ENCODE results near the gene SYCP2. TPM values are rescaled to one million over a fixed set of nuclear protein-coding genes. Genes with fewer than 3 reads are reported as not detected.

SYCP2 gene, protein sequence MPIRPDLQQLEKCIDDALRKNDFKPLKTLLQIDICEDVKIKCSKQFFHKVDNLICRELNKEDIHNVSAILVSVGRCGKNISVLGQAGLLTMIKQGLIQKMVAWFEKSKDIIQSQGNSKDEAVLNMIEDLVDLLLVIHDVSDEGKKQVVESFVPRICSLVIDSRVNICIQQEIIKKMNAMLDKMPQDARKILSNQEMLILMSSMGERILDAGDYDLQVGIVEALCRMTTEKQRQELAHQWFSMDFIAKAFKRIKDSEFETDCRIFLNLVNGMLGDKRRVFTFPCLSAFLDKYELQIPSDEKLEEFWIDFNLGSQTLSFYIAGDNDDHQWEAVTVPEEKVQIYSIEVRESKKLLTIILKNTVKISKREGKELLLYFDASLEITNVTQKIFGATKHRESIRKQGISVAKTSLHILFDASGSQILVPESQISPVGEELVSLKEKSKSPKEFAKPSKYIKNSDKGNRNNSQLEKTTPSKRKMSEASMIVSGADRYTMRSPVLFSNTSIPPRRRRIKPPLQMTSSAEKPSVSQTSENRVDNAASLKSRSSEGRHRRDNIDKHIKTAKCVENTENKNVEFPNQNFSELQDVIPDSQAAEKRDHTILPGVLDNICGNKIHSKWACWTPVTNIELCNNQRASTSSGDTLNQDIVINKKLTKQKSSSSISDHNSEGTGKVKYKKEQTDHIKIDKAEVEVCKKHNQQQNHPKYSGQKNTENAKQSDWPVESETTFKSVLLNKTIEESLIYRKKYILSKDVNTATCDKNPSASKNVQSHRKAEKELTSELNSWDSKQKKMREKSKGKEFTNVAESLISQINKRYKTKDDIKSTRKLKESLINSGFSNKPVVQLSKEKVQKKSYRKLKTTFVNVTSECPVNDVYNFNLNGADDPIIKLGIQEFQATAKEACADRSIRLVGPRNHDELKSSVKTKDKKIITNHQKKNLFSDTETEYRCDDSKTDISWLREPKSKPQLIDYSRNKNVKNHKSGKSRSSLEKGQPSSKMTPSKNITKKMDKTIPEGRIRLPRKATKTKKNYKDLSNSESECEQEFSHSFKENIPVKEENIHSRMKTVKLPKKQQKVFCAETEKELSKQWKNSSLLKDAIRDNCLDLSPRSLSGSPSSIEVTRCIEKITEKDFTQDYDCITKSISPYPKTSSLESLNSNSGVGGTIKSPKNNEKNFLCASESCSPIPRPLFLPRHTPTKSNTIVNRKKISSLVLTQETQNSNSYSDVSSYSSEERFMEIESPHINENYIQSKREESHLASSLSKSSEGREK (N-terminal part only)
- polyA plus RNA-seq (2012; rRNA removed), result 0.71 and 0.76 TPM in 2 replicates
- polyA plus RNA-seq (2012; cell fraction: cytosol; rRNA removed), result 0.31 and 0.57 TPM in 2 replicates
- polyA plus RNA-seq (2012; cell fraction: nucleus; rRNA removed), result 1.0 and 3.3 TPM in 2 replicates

DNA sequence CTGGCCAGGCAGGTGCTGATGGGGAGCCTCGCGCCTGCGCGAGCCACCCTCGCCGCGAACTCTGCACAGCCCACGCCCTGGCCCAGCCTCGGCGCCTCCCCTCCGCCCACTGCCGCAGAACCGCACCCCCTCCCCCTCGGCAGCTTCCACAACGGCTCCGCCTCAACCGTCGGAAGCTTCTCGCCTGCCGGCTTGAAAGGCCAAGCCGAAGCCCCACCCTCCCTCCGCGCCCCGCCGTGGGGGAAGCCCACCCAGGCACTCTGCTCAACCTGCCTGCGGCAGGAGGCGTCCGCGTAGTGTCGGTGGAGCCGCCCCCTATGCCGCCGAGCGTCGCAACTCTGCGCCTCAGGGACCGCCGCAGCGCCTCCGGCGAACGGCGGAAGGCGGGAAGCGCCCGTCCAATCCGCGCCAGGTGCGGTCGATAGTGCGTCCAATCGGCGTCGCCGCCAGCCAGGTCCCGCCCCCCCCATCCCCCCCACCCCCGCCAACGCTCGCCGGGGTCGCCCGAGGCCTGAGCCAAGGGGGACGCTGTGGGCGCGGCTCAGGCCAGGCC lies at the start of gene SYCP2:
Gene SYCP2, minus strand, starts transcription at position 342 of the 553 bp plus-strand sequence. CDS start 11,224 bp downstream, outside the sequence.
- ChIA-PET CTCF (interaction anchor here (0.8 to 9.8 kb wide), 18 partner anchors 8 to 331 kb away, joined by 3 to 95 read pairs (median 4); no protein-coding TSS in a partner anchor), POLR2A (no interaction called here)
- H3K36me3 ChIP-seq (replicated peaks in 1 of 2; ENCODE audit: control insufficient read depth in 1 of 2, insufficient read depth in 2 of 2, low read length in 1 of 2), result peaks cover 0 to 2% of the 10 kb centered on the region in 2 experiments
- peaks cover 8% of the 10 kb centered on the region for H3K79me2 ChIP-seq (ENCODE audit: insufficient read depth)
- WGBS (ENCODE audit: low lambda C conversion rate), result 39% methylated on average over 25 of the region's 65 CpGs
- H3K4me3 ChIP-seq (ENCODE audit: low read depth in 2 of 2, low read length in 1 of 2), result peak within 1 kb of the TSS; percentile 75
- H2AFZ ChIP-seq (ENCODE audit: low read depth), result peak within 1 kb of the TSS; percentile 96
- peaks cover 5 to 11% of the 10 kb centered on the region in 2 experiments; a peak in 3 of 4 replicates for H3K4me1 ChIP-seq (ENCODE audit: control insufficient read depth in 1 of 2, insufficient read depth in 2 of 2, low read depth in 1 of 2, low read length in 1 of 2)
- H3K9me2 ChIP-seq, result no peaks in the 10 kb centered on the region
- peaks cover 10% of the 10 kb centered on the region for H3F3A ChIP-seq (replicated peaks; ENCODE audit: insufficient read depth)
- H3K4me2 ChIP-seq, result peak within 1 kb of the TSS; percentile 96
- H4K20me1 ChIP-seq (ENCODE audit: insufficient read depth), result no peaks in the 10 kb centered on the region
- H3K27ac ChIP-seq (ENCODE audit: low read depth in 2 of 2, low read length in 1 of 2), result peak within 1 kb of the TSS; percentile 45 to 81
- peak; percentile 95 for DNase-seq
- peak within 1 kb of the TSS; percentile 69 for H3K9ac ChIP-seq
- H3K27me3 ChIP-seq (ENCODE audit: insufficient read depth), result no peaks in the 10 kb centered on the region
- H3K9me3 ChIP-seq, result no peaks in the 10 kb centered on the region
- TF ChIP-seq, protein P1, sequence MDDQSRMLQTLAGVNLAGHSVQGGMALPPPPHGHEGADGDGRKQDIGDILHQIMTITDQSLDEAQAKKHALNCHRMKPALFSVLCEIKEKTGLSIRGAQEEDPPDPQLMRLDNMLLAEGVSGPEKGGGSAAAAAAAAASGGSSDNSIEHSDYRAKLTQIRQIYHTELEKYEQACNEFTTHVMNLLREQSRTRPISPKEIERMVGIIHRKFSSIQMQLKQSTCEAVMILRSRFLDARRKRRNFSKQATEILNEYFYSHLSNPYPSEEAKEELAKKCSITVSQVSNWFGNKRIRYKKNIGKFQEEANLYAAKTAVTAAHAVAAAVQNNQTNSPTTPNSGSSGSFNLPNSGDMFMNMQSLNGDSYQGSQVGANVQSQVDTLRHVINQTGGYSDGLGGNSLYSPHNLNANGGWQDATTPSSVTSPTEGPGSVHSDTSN (IDR thresholded peaks at IDR 0.05), result no peak
- TF ChIP-seq ELF1 (IDR thresholded peaks at IDR 0.05), result no peak
- TF ChIP-seq, protein P2, sequence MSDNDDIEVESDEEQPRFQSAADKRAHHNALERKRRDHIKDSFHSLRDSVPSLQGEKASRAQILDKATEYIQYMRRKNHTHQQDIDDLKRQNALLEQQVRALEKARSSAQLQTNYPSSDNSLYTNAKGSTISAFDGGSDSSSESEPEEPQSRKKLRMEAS (IDR thresholded peaks at IDR 0.05; ENCODE audit: low read depth), result peak; percentile 90

DNA sequence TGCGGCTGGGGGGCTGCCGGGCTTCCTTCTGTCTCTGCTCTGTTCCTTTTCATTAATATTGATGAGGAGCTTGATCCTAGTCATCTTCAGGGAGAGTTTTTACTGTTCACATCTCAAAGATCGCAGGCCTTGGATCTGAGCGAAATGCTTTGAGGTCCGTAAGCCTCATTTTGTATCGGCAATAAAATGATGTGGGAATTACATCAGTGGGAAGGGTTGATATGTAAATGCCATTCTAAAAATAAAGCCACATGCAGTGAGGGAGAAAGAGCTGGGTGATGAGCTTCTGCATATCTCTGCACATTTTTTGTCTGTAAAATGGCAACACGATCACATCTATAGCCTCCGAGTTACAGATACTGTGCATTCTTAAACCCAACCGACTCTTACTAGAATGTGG lies 49.6 kb upstream of the SYCP2 start:
- no peaks in the 10 kb centered on the region for H3K79me2 ChIP-seq (ENCODE audit: insufficient read depth)
- no peak overlapping the region for H3K27ac ChIP-seq (ENCODE audit: low read depth in 2 of 2, low read length in 1 of 2)
- H3K4me3 ChIP-seq (ENCODE audit: low read depth in 2 of 2, low read length in 1 of 2), result no peak overlapping the region
- TF ChIP-seq FOSL2 (IDR thresholded peaks at IDR 0.05; ENCODE audit: borderline replicate concordance, low read depth), result no peak
- TF ChIP-seq CHD2 (IDR thresholded peaks at IDR 0.05; ENCODE audit: low read length, partially characterized antibody), result no peak
- no peak for TF ChIP-seq RAD21 (IDR thresholded peaks at IDR 0.05; ENCODE audit: low read length)
- TF ChIP-seq YY1 (IDR thresholded peaks at IDR 0.05; ENCODE audit: low read depth), result no peak
- no peak for DNase-seq
- no peaks in the 10 kb centered on the region for H3F3A ChIP-seq (replicated peaks; ENCODE audit: insufficient read depth)
- POLR2A ChIA-PET, result no interaction called here
- H3K4me1 ChIP-seq (ENCODE audit: control insufficient read depth in 1 of 2, insufficient read depth in 2 of 2, low read depth in 1 of 2, low read length in 1 of 2), result no peaks in the 10 kb centered on the region
- H3K9ac ChIP-seq, result no peak overlapping the region
- H3K9me2 ChIP-seq, result 0 out of 2 replicates have a peak, but pooled peaks cover 3% of the 10 kb centered on the region
- H3K4me2 ChIP-seq, result no peak overlapping the region
- H3K9me3 ChIP-seq, result 0 out of 2 replicates have a peak, but pooled peaks cover 3% of the 10 kb centered on the region
- H2AFZ ChIP-seq (ENCODE audit: low read depth), result no peak overlapping the region
- WGBS (ENCODE audit: low lambda C conversion rate), result 70% methylated on average over 9 of the region's 9 CpGs
- H4K20me1 ChIP-seq (ENCODE audit: insufficient read depth), result no peaks in the 10 kb centered on the region
- H3K36me3 ChIP-seq (replicated peaks in 1 of 2; ENCODE audit: control insufficient read depth in 1 of 2, insufficient read depth in 2 of 2, low read length in 1 of 2), result no peaks in the 10 kb centered on the region
- no peaks in the 10 kb centered on the region for H3K27me3 ChIP-seq (ENCODE audit: insufficient read depth)
- CTCF ChIA-PET, result no interaction called here
